Suprapubic skin (tissue), 4 donors: ENCODE results near the gene LDHD. TPM values are rescaled to one million over a fixed set of nuclear protein-coding genes. Genes with fewer than 3 reads are reported as not detected.

Source experiments
- DNase-seq, 2 donors: peaks; one replicate each; pipeline ENCODE4 v3.0.0-alpha.2; 2019; ENCODE audit warnings: low spot score in 2 of 2
- H3K27ac ChIP-seq: fragments of 200-600 bp; sonication (generic); one replicate; pipeline ENCODE4 v1.5.1; 2019
- H3K27me3 ChIP-seq: fragments of 200-600 bp; sonication (generic); one replicate; pipeline ENCODE4 v1.5.1; 2019
- H3K36me3 ChIP-seq: fragments of 200-600 bp; sonication (generic); one replicate; pipeline ENCODE4 v1.5.1; 2019
- H3K4me1 ChIP-seq: fragments of 200-600 bp; sonication (generic); one replicate; pipeline ENCODE4 v1.5.1; 2019
- H3K4me3 ChIP-seq: fragments of 200-600 bp; sonication (generic); one replicate; pipeline ENCODE4 v1.5.1; 2019; ENCODE audit warnings: mild to moderate bottlenecking
- H3K9me3 ChIP-seq: fragments of 200-600 bp; sonication (generic); one replicate; pipeline ENCODE4 v1.5.1; 2019
- CTCF ChIP-seq, 2 donors: fragments of 200-600 bp in 1 of 2; fragments of 450-650 bp in 1 of 2; sonication (generic) in 1 of 2; IDR thresholded peaks; one replicate each; pipeline ENCODE4 v1.5.1; 2016 to 2019; ENCODE audit warnings: antibody characterized with exemption in 2 of 2, mild to moderate bottlenecking in 1 of 2, moderate library complexity in 1 of 2
- EP300 ChIP-seq: sonication (generic); formaldehyde crosslinking; IDR thresholded peaks from one replicate; pipeline ENCODE4 v1.6.1; 2017; ENCODE audit warnings: antibody characterized with exemption
- POLR2A ChIP-seq, 2 donors: fragments of 450-650 bp; IDR thresholded peaks; one replicate each; pipeline ENCODE4 v1.6.1; 2017; ENCODE audit warnings: antibody characterized with exemption in 2 of 2, mild to moderate bottlenecking in 2 of 2, moderate library complexity in 2 of 2
- POLR2AphosphoS5 ChIP-seq, 3 donors: sonication (generic); formaldehyde crosslinking; IDR thresholded peaks; one replicate each; pipeline ENCODE4 v1.6.1; 2017; ENCODE audit warnings: antibody characterized with exemption in 3 of 3
- WGBS: methylation state at CpG from one replicate; pipeline ENCODE4 v1.1.5; 2018; 5-methylcytosine and 5-hydroxymethylcytosine counted together
- total RNA-seq, 4 donors: library from RNA; depleted of rRNA; stranded (reverse); fragments of >200 nt; gene quantifications; one replicate each; pipeline ENCODE4 v1.1.0, GENCODE V29; 2016

Gene LDHD
- total RNA-seq, 4 donors from 2014 or later: 10.7 to 19.2 (median 14.0) TPM

GRCh38 chr16:75111961-75112733, 4.4 kb downstream of the LDHD start:
- Histone ChIP-seq H3K36me3 (peaks cover under 1% of the 10 kb centered on the region), H3K9me3 (no peaks in the 10 kb centered on the region), H3K27me3 (no peaks in the 10 kb centered on the region), H3K4me1 (peaks cover 60% of the 10 kb centered on the region), H3K4me3 (no peak overlapping the region), H3K27ac (no peak overlapping the region)
- peak in 1 of 2 donors; percentile 60 for DNase-seq
- TF ChIP-seq POLR2A (IDR thresholded peaks at IDR 0.05): no peak
- TF ChIP-seq CTCF (IDR thresholded peaks at IDR 0.05): no peak
- WGBS: 52% methylated on average over 23 of the region's 26 CpGs

GRCh38 chr16:75111514-75111940, 5.1 kb downstream of the LDHD start:
- no peak for DNase-seq
- H3K36me3 ChIP-seq: peaks cover 2% of the 10 kb centered on the region
- peaks cover 64% of the 10 kb centered on the region for H3K4me1 ChIP-seq
- peak overlapping the region; percentile 35 for H3K4me3 ChIP-seq
- 27% methylated on average over 6 of the region's 7 CpGs for WGBS
- H3K9me3 ChIP-seq: no peaks in the 10 kb centered on the region
- H3K27me3 ChIP-seq: no peaks in the 10 kb centered on the region
- TF ChIP-seq EP300 (no peak), CTCF (IDR thresholded peaks at IDR 0.05) (peak in 1 of 2 donors; percentile 3)
- H3K27ac ChIP-seq: peak overlapping the region; percentile 90

- TF ChIP-seq POLR2AphosphoS5 (IDR thresholded peaks at IDR 0.05) (peak in 1 of 3 donors; percentile 5), CTCF (IDR thresholded peaks at IDR 0.05) (peak; percentile 77 to 89), EP300 (no peak), POLR2A (IDR thresholded peaks at IDR 0.05) (no peak)
- 12% methylated on average over 23 of the region's 28 CpGs for WGBS
- Histone ChIP-seq H3K4me1 (peaks cover 64% of the 10 kb centered on the region), H3K9me3 (no peaks in the 10 kb centered on the region), H3K36me3 (peaks cover 2% of the 10 kb centered on the region), H3K27me3 (no peaks in the 10 kb centered on the region), H3K27ac (peak overlapping the region; percentile 90), H3K4me3 (peak overlapping the region; percentile 35)
- peak; percentile 93 to 95 for DNase-seq
Measured at GRCh38 chr16:75110637-75111513, 5.7 kb downstream of the LDHD start.

GRCh38 chr16:75109732-75110243, 6.8 kb downstream of the LDHD start:
- H3K9me3 ChIP-seq: no peaks in the 10 kb centered on the region
- H3K4me1 ChIP-seq: peaks cover 70% of the 10 kb centered on the region
- H3K4me3 ChIP-seq: no peak overlapping the region
- peaks cover 2% of the 10 kb centered on the region for H3K36me3 ChIP-seq
- no peaks in the 10 kb centered on the region for H3K27me3 ChIP-seq
- 25% methylated on average over 4 of the region's 10 CpGs for WGBS
- DNase-seq: peak in 1 of 2 donors; percentile 66
- no peak for TF ChIP-seq EP300
- TF ChIP-seq CTCF (IDR thresholded peaks at IDR 0.05): no peak
- no peak for TF ChIP-seq POLR2AphosphoS5 (IDR thresholded peaks at IDR 0.05)
- peak overlapping the region; percentile 90 for H3K27ac ChIP-seq
